DMS 273 (cell line): ENCODE data around the gene GNAI2.
"Not testable (repeated sequence)": the region's sequence is repeated elsewhere in the genome, so short reads cannot be mapped to it uniquely, and the experiment has no call there.

ENCODE experiments used
- DNase-seq: peaks from one replicate; lab custom pipeline; 2025; ENCODE audit not compliant: unreplicated experiment; lab: John Stamatoyannopoulos, UW

GNAI2 gene

GRCh38 chr3:50275141-50275995 is 39.4 kb downstream of the GNAI2 start:
- no peak for DNase-seq

- no peak for DNase-seq
Measured at GRCh38 chr3:50275996-50276761, 40.2 kb downstream of the GNAI2 start.

- DNase-seq, result no peak
Measured at GRCh38 chr3:50276762-50277101, 40.7 kb downstream of the GNAI2 start.

GRCh38 chr3:50278123-50278879 is 42.3 kb downstream of the GNAI2 start:
- DNase-seq, result no peak

GRCh38 chr3:50278880-50279224 is 42.8 kb downstream of the GNAI2 start, which contains the start of gene LSMEM2:
LSMEM2 (plus strand) TSS chr3:50279087; CDS start chr3:50279114, 27 bp downstream.
- DNase-seq, result no peak

GRCh38 chr3:50279255-50280016 is 43.4 kb downstream of the GNAI2 start:
- no peak for DNase-seq

- DNase-seq, result not testable (repeated sequence)
Measured at GRCh38 chr3:50284121-50284520, 48.1 kb downstream of the GNAI2 start.

- no peak for DNase-seq
Measured at GRCh38 chr3:50286322-50287227, 50.6 kb downstream of the GNAI2 start.

- no peak for DNase-seq
Measured at GRCh38 chr3:50287262-50287661, 51.3 kb downstream of the GNAI2 start.

- no peak for DNase-seq
Measured at GRCh38 chr3:50288387-50289007, 52.5 kb downstream of the GNAI2 start.

GRCh38 chr3:50289130-50289529 is 53.1 kb downstream of the GNAI2 start:
- DNase-seq, result no peak

GRCh38 chr3:50290161-50290641 is 54.2 kb downstream of the GNAI2 start:
- no peak for DNase-seq

GRCh38 chr3:50292159-50293078 is 56.4 kb downstream of the GNAI2 start, which contains the start of gene IFRD2:
IFRD2 (minus strand) TSS chr3:50292429; CDS start chr3:50292274, 155 bp downstream.
- DNase-seq, result peak; percentile 98

- DNase-seq, result peak; percentile 64
Measured at GRCh38 chr3:50293079-50293801, 57.2 kb downstream of the GNAI2 start.

GRCh38 chr3:50294089-50294488 is 58.1 kb downstream of the GNAI2 start:
- no peak for DNase-seq

- DNase-seq, result no peak
Measured at GRCh38 chr3:50294492-50295403, 58.7 kb downstream of the GNAI2 start.
